Chondrocyte (in vitro differentiated cells): Measurements from ENCODE around the gene IKZF3. TPM values are rescaled to one million over a fixed set of nuclear protein-coding genes. Genes with fewer than 3 reads are reported as not detected.
"Not testable (repeated sequence)": the region's sequence is repeated elsewhere in the genome, so short reads cannot be mapped to it uniquely, and the experiment has no call there.

Experiments
- DNase-seq: peaks from one replicate; pipeline ENCODE4 v3.0.0; 2021; ENCODE audit warnings: mixed read lengths, low spot score
- H3K27ac Mint-ChIP-seq: one replicate; pipeline ENCODE4 v1.8.0; 2021; ENCODE audit warnings: mild to moderate bottlenecking, moderate library complexity, mixed read lengths; ENCODE audit not compliant: unreplicated experiment
- H3K27me3 Mint-ChIP-seq: 2 replicates; pipeline ENCODE4 v1.8.0; 2021; ENCODE audit warnings: low read depth, mixed read lengths
- H3K36me3 Mint-ChIP-seq: 2 replicates; pipeline ENCODE4 v1.8.0; 2021; ENCODE audit warnings: low read depth, mixed read lengths
- H3K4me1 Mint-ChIP-seq: 2 replicates; pipeline ENCODE4 v1.8.0; 2021; ENCODE audit warnings: low read depth, mild to moderate bottlenecking, mixed read lengths
- H3K4me3 Mint-ChIP-seq: one replicate; pipeline ENCODE4 v1.8.0; 2021; ENCODE audit warnings: mild to moderate bottlenecking, moderate library complexity, mixed read lengths; ENCODE audit not compliant: unreplicated experiment
- H3K9me3 Mint-ChIP-seq: 2 replicates; pipeline ENCODE4 v1.8.0; 2021; ENCODE audit warnings: low read depth, mixed read lengths
- total RNA-seq: library from RNA; stranded (reverse); gene quantifications from 3 replicates; pipeline ENCODE4 v1.2.1, GENCODE V29; 2021
- TF ChIP-seq, protein P1 (sequence below): fragments of 200-600 bp; sonication (generic); IDR thresholded peaks from 2 replicates; pipeline ENCODE4 v1.5.0; 2021; ENCODE audit warnings: antibody characterized with exemption, mild to moderate bottlenecking, moderate library complexity

IKZF3 gene
- total RNA-seq, 1 donor from 2014 or later = not detected

DNA sequence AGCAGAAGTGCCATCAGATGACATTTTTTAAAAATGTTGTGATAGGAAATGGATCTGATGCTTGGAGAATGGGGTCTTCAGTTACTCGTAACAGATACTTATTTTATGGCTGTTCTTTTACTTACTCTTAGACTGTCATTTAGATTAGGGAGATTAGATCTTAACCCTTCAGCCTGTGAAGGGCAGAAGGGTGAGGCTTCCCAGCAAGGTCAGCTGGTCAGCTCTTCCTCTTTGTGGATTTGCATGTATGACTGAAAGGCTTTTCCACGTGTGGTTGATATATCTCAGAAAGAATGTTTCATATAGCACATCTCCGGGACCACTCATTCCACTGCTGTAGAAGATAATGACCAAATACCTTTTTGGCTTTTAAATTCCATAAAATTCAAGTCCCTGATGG, 98.9 kb downstream of the IKZF3 start:
- H3K27ac Mint-ChIP-seq = no peak overlapping the region

DNA sequence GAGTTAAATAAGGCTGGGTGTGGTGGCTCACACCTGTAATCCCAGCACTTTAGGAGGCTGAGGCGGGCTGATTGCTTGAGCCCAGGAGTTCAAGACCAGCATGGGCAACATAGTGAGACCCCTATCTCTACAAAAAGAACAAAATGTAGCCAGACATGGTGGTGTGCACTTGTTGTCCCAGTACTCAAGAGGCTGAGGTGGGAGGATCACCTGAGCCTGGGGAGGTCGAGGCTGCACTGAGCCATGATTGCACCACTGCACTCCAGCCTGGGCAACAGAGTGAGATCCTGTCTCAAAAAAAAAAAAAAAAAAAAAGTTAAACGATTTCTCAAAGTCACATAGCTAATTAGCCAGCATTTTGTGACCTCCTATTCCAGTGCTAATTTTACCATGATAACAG, 99.9 kb downstream of the IKZF3 start:
- peaks cover 33% of the 10 kb centered on the region for H3K27me3 Mint-ChIP-seq
- not testable (repeated sequence) for H3K4me3 Mint-ChIP-seq, H3K9me3 Mint-ChIP-seq, H3K36me3 Mint-ChIP-seq, H3K27ac Mint-ChIP-seq, DNase-seq
- H3K4me1 Mint-ChIP-seq = peaks cover 11% of the 10 kb centered on the region

More for the DNA sequence above, 98.9 kb downstream of the IKZF3 start:
- H3K4me3 Mint-ChIP-seq = no peak overlapping the region
- peaks cover 11% of the 10 kb centered on the region for H3K4me1 Mint-ChIP-seq
- peaks cover 28% of the 10 kb centered on the region for H3K27me3 Mint-ChIP-seq
- TF ChIP-seq, protein P1, sequence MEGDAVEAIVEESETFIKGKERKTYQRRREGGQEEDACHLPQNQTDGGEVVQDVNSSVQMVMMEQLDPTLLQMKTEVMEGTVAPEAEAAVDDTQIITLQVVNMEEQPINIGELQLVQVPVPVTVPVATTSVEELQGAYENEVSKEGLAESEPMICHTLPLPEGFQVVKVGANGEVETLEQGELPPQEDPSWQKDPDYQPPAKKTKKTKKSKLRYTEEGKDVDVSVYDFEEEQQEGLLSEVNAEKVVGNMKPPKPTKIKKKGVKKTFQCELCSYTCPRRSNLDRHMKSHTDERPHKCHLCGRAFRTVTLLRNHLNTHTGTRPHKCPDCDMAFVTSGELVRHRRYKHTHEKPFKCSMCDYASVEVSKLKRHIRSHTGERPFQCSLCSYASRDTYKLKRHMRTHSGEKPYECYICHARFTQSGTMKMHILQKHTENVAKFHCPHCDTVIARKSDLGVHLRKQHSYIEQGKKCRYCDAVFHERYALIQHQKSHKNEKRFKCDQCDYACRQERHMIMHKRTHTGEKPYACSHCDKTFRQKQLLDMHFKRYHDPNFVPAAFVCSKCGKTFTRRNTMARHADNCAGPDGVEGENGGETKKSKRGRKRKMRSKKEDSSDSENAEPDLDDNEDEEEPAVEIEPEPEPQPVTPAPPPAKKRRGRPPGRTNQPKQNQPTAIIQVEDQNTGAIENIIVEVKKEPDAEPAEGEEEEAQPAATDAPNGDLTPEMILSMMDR = no peak
- peaks cover 4% of the 10 kb centered on the region for H3K9me3 Mint-ChIP-seq
- H3K36me3 Mint-ChIP-seq = no peaks in the 10 kb centered on the region
- no peak for DNase-seq

DNA sequence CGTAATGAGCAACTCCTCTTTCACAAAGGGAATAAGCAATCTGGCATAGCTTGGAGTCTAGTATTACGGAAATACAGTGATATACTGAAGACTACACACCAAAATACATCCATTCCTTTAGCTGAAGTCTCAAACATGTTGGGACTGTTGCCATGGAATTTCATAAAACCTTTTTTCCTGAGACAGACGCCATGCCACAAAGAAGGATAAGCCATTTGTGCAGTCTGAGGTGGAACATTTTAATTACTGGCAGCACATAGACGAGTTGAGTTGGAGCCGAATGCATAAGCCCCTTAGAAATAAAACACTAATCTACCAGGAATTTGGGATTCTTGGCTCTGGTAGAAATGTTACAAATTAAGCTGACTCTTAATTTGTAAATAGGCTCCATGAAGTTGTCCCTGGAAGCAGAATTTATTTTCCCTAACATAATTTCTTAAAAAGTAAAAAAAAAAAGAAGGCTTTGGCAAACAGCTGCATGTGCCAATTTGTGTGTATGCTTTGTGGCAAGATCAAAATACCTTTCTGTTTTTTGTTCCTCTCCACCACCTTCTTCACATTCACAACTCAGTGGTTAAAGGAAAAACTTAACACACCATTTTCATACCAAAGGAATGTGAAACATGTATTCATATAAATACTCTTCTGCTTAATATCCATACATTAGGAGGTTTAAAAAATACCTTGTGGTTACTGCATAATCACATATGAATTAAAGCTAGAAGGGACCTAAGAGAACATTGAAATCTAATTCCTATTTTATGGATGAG, 100.9 kb downstream of the IKZF3 start:
- Mint-ChIP-seq H3K27ac (peak overlapping the region; percentile 53), H3K36me3 (no peaks in the 10 kb centered on the region), H3K9me3 (peaks cover 4% of the 10 kb centered on the region), H3K4me3 (no peak overlapping the region), H3K4me1 (peaks cover 11% of the 10 kb centered on the region), H3K27me3 (peaks cover 34% of the 10 kb centered on the region)
- TF ChIP-seq, protein P1 = no peak
- no peak for DNase-seq

DNA sequence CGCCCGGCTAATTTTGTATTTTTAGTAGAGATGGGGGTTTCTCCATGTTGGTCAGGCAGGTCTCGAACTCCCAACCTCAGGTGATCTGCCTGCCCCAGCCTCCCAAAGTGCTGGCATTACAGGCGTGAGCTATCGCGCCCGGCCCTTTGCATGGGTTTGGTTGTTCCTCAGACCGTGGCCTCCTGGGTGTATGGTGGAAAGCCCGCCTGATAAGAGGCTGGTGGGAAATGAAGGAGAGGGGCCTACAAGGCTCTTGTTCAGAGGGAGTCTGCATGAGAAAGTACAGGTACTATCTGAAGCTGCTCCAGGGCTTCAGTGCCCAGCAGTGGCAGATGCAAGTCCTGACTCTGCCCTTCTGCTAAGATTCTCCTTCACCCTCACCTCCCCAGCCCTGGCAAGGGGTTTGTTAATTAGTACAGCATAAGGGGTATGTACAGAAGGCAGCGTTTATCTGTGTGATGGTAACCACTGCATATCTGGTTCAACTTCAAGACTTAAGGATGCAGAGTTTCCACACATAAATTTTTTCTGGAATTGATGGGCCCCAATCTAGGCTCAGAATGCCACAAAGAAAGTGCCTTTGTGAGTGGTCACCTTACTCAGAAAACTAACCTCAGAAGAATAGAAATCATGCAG, 102.1 kb downstream of the IKZF3 start:
- peaks cover 31% of the 10 kb centered on the region for H3K27me3 Mint-ChIP-seq
- peaks cover 4% of the 10 kb centered on the region for H3K9me3 Mint-ChIP-seq
- no peaks in the 10 kb centered on the region for H3K36me3 Mint-ChIP-seq
- H3K27ac Mint-ChIP-seq = no peak overlapping the region
- DNase-seq = no peak
- H3K4me3 Mint-ChIP-seq = no peak overlapping the region
- H3K4me1 Mint-ChIP-seq = peaks cover 14% of the 10 kb centered on the region
- TF ChIP-seq, protein P1 = no peak

DNA sequence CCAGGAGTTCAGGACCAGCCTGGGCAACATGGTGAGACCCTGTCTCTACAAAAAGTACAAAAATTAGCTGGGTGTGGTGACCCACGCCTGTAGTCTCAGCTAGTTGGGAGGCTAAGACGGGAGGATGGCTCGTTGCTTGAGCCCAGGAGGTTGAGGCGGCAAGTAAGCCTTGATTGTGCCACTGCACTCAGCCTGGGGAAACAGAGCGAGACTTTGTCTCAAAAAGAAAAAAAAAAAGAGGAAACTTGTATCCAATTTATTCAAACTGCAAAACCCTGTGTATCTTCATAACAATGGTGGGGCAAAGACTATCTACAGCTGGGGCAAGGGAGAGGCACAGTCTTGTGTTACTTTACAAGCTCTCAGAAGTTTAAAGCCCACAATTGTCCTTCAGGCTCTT, 104.9 kb downstream of the IKZF3 start:
- TF ChIP-seq, protein P1 = no peak
- no peak for DNase-seq
- no peaks in the 10 kb centered on the region for H3K36me3 Mint-ChIP-seq
- no peak overlapping the region for H3K4me3 Mint-ChIP-seq
- peaks cover 20% of the 10 kb centered on the region for H3K4me1 Mint-ChIP-seq
- H3K27ac Mint-ChIP-seq = no peak overlapping the region
- no peaks in the 10 kb centered on the region for H3K9me3 Mint-ChIP-seq
- H3K27me3 Mint-ChIP-seq = peaks cover 14% of the 10 kb centered on the region
